Stimulated activated CD4-positive, alpha-beta T cell treated with anti-CD3 and anti-CD28 coated beads, Interleukin-15, amount 100 ng/mL, for 48 hours (primary cell): ENCODE measurements around the gene WFDC13.
"Not testable (repeated sequence)": the region's sequence is repeated elsewhere in the genome, so short reads cannot be mapped to it uniquely, and the experiment has no call there.

Experiments
- DNase-seq, 2 donors: peaks; one replicate each; pipeline ENCODE4 v3.0.0-alpha.2; 2020; ENCODE audit warnings: low read depth in 2 of 2

WFDC13 gene

DNA sequence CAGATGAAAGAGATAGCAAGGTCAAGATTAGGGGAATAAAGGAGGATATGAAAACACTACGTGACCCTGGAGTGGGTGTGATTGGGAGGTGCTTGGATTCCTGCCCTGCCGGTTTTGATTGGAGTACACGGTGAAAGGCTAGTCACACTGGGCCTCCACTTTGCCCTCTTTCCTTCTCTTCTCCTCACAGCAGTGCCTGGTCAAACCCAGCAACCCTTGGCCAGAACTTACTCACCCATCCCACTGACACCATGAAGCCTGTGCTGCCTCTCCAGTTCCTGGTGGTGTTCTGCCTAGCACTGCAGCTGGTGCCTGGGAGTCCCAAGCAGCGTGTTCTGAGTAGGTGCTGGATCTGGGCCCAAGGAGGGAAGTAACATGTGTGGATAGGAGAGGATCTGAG lies at the start of gene WFDC13:
TSS of gene WFDC13 (plus strand) at position 166 of the 400 bp plus-strand sequence. CDS start at position 252, 86 bp downstream.
- no peak for DNase-seq

- DNase-seq: not testable (repeated sequence)
Measured at GRCh38 chr20:45657038-45657437, 44.8 kb upstream of the WFDC13 start.

DNA sequence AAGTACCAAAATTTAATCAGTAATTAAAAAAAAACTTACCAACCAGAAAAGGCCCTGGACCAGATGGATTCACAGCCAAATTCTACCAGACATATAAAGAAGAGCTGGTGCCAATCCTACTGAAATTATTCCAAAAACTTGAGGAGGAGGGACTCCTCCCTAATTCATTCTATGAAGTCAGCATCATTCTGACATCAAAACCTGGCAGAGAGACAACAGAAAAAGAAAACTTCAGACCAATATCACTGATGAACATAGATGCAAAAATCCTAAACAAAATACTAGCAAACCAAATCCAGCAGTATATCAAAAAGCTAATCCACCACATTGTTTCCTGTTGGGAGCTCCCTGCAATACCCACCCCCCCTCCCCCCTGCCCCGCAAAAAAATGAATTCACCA lies 31.7 kb upstream of the WFDC13 start, which contains the start of gene WFDC11:
TSS of gene WFDC11 (minus strand) at position 101 of the 400 bp plus-strand sequence. CDS start 19,639 bp downstream, outside the sequence.
- no peak for DNase-seq

DNA sequence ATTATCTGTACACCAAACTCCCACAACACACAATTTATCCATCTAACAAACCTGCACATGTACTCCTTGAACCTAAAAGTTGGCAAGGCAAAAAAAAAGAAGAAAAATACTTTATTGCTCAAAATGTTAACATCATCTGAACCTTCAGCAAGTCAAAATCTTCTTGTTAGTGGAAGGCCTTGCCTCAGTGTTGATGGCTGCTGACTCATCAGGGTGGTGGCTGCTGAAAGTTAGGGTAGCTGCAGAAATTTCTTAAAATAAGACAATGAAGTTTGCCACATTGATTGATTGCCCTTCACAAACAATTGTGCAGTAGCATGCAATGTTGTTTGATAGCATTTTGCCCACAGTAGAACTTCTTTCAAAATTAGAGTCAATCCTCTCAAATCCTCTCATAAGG lies 29.1 kb upstream of the WFDC13 start:
- DNase-seq: no peak

DNA sequence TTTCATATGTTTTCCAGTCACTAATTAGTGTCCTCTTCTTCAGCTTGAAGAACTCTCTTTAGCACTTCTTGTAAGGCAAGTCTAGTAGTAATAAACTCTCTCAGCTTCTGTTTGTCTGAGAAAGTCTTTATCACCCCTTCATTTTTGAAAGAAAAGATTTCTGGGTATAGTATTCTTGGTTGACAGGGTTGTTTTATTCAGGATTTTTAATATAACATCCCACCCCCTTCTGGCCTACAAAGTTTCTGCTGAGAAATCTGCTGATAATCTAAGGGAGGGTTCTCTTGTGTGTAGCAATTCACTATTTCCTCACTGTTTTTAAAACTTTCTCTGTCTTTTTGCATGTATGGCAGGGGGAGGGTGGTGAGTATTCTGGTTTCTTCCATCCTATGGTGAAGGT lies 22.2 kb upstream of the WFDC13 start:
- no peak for DNase-seq

DNA sequence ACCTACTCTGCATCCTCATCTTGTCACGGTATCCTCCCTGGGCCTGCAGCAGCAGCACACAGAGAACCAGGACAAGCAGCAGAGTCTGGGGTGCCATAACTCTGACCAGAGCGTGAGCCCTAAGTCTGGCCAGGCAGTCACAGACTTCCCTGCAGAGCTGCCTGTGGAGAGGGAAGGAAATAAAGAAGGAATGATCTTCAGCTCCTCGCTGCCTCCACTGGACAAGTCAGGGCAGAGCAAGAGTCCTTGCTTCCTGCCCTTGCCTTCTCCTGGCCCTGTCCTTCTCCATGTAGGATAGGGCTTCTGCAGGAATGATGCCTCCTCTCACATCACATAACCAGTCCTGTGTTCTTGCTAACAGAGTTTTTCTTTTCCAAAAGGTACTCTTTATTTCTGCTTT lies 15.9 kb upstream of the WFDC13 start:
- no peak for DNase-seq

DNA sequence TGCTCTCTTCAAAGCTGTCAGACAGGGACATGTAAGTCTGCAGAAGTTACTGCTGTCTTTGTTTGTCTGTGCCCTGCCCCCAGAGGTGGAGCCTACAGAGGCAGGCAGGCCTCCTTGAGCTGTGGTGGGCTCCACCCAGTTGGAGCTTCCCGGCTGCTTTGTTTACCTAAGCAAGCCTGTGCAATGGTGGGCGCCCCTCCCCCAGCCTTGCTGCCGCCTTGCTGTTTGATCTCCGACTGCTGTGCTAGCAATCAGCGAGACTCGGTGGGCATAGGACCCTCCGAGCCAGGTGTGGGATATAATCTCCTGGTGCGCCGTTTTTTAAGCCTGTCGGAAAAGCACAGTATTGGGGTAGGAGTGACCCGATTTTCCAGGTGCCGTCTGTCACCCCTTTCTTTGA lies 8.5 kb upstream of the WFDC13 start:
- not testable (repeated sequence) for DNase-seq

GRCh38 chr20:45695496-45695895 lies 6.3 kb upstream of the WFDC13 start:
- DNase-seq: no peak

DNA sequence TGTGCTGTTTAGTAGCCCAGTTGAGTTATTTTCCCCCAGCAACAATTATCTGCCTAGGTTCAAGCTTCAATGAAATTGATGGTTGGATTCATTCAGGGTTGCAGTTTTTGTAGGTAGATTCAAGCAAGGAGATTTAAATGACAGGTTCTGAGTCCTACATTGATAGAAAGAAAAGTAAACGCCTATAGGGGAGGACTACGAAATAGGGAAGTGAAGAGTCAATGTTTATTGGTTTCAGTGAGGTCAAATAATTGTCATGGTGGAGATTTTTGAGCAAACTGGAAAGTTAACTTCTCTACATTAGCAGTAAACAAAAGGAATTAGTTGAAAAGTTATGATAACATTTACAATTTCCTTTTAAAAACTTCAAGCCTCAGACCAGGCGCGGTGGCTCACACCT lies 734 bp upstream of the WFDC13 start:
- DNase-seq: no peak

DNA sequence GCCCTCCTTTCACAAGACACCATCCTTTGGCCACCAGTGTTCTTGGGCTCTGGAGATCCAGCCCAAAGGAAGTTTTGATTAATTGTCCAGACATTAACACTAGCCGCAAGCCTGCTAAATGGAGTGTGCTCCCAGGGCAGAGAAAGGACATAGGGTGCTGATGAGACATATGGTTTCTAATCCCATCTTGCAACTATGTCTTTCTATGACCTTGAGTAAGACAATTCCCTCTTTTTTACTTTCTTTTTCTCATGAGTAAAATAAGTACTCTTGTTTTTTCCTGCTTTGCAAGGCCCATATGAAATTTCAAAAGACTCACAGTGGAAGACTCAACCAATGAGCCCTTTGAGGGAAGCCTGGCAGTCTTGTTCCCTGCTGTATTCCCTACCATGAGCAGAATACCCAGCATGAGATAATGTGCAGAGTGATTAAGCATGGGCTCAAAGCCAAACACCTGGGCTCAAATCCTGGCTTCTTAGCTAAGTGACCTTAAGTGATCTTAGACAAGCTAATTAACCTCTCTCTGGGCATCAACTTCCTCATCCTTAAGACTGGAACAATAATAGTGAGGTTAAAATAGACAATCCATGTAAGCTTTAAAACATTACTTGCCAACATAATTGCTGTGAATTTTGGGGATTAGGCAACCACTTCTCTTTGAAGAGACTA lies 3.3 kb downstream of the WFDC13 start, which contains the start of gene WFDC10B:
TSS of gene WFDC10B (minus strand) at position 51 of the 669 bp plus-strand sequence. CDS start 19,027 bp downstream, outside the sequence.
- no peak for DNase-seq

DNA sequence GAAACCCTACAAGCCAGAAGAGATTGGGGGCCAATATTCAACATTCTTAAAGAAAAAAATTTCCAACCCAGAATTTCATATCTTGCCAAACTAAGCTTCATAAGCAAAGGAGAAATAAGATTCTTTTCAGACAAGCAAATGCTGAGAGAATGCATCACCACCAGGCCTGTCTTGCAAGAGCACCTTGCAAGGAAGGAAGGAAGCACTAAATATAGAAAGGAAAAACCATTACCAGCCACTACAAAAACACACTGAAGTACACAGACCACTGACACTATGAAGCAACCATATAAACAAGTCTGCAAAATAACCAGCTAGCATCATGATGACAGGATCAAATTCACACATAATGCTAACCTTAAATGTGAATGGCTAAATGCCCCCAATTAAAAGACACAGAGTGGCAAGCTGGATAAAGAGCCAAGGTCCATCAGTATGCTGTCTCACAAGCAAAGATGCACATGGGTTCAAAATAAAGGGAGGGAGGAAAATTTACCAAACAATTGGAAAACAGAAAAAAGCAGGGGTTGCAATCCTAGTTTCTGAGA lies 14.4 kb downstream of the WFDC13 start:
- DNase-seq: not testable (repeated sequence)

- no peak for DNase-seq
Measured at GRCh38 chr20:45722047-45722446, 20.2 kb downstream of the WFDC13 start, which contains the start of gene SPINT4. Gene SPINT4 (plus strand): TSS chr20:45722347. CDS start chr20:45722368, 21 bp downstream.

- DNase-seq: no peak
Measured at GRCh38 chr20:45725134-45725533, 23.3 kb downstream of the WFDC13 start.

GRCh38 chr20:45727044-45727443 lies 25.2 kb downstream of the WFDC13 start:
- no peak for DNase-seq

DNA sequence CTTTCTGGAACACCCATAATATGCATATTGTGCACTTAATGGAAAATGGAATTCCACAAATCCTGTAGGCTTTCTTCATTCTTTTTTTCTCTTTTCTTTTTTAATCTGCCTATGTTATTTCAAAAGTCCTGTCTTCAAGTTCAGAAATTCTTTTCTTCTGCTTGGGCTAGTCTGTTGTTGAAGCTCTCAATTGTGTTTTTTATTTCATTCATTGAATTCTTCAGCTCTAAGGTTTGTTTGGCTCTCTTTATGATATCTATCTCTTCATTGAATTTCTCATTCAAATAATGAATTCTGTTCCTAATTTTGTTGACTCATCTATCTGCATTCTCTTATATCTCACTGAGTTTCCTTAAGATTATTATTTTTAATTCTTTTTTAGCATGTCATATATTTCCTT lies 30.4 kb downstream of the WFDC13 start:
- no peak for DNase-seq

- DNase-seq: no peak
Measured at GRCh38 chr20:45735552-45735951, 33.7 kb downstream of the WFDC13 start.

GRCh38 chr20:45735988-45736387 lies 34.1 kb downstream of the WFDC13 start:
- DNase-seq: no peak

GRCh38 chr20:45742596-45742995 lies 40.8 kb downstream of the WFDC13 start:
- DNase-seq: no peak

GRCh38 chr20:45745015-45745414 lies 43.2 kb downstream of the WFDC13 start:
- DNase-seq: no peak

GRCh38 chr20:45751721-45752120 lies 49.9 kb downstream of the WFDC13 start:
- no peak for DNase-seq

DNA sequence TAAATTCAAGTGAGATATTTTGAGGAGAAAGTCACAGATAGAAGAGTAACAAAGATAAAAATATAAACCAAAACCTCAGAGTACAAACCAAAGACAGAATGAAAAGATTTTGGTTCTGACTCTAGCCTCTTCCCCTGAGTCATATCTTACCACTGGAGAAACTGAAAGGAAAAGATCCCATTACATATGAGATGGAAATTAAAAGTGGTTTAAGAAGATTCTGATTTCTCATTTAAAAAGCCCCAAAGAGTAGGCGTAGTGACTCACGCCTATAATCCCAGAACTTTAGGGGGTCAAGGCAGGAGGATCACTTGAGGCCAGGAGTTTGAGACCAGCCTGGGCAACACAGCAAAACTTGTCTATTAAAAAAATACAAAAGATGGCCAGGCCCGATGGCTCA lies 50.9 kb downstream of the WFDC13 start:
- DNase-seq: no peak

DNA sequence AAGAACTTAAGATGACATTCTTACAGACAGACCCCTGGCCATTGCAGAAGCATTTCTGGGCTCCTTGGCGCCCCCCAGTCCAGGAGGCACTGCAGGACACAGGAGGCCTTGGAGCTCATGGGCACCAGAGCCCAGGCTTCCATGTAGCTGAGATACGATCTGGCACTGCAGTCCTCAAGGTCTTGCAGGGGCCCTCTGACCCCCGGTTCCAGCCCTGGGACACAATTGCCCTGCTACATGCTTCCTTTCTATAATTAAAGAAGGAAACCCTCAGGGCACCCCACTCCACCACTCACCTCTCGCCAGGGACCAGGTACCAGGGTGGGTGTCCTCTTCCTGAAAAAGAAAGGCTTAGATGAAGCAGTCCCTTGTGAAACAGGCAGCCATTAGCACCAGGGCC lies 56.3 kb downstream of the WFDC13 start:
- no peak for DNase-seq
